NCI-H774 (cell line): ENCODE measurements around the gene RAB4A.
"Not testable (repeated sequence)": the region's sequence is repeated elsewhere in the genome, so short reads cannot be mapped to it uniquely, and the experiment has no call there.

Experiments
- DNase-seq: peaks from one replicate; lab custom pipeline; 2025; lab: John Stamatoyannopoulos, UW

Gene RAB4A

DNA sequence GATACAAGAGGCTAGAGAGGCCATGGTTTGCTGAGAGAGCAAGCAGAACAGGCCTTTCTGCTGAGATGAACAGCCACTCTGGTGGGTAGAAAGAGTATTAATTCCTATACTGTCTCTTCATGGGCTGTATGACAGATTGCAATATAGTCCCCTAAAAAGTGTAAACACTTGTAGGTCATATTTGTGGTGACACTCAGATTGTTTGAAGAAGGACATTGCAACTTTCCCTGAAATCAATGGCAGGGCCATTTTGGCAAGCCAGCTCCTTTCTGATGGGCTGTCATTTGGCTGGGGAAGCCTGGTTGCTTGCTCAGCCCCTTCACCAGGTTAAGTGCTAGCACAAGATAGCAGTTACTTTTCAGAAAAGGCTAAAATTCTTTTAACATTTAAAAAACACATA, 27.5 kb downstream of the RAB4A start:
- DNase-seq, result no peak

DNA sequence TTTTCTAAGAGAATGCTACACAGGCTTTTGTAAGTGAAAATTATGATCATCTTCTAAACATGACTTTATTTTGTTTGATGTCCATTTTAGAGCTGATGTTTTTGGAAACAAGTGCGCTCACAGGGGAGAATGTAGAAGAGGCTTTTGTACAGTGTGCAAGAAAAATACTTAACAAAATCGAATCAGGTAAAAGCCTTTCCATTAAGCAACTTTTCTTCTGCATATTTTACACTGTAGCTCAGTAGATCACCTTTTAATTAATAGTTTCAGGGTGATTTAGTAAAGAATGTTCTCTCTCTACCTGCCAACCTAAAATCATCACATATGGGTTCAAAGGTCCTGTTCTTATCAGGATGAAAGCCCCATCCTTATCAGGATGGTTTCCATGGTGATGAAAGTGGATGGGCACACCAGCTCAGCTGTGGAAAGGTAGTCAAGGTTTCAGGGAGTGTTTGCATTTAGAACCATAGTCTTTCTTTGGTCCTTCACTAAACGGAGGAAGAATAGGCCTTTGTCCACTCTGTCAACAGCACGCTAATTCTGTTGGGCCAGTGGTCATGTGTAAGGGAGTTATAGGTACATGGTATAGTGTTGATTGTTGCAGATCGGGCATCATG, 28.1 kb downstream of the RAB4A start:
- no peak for DNase-seq

DNA sequence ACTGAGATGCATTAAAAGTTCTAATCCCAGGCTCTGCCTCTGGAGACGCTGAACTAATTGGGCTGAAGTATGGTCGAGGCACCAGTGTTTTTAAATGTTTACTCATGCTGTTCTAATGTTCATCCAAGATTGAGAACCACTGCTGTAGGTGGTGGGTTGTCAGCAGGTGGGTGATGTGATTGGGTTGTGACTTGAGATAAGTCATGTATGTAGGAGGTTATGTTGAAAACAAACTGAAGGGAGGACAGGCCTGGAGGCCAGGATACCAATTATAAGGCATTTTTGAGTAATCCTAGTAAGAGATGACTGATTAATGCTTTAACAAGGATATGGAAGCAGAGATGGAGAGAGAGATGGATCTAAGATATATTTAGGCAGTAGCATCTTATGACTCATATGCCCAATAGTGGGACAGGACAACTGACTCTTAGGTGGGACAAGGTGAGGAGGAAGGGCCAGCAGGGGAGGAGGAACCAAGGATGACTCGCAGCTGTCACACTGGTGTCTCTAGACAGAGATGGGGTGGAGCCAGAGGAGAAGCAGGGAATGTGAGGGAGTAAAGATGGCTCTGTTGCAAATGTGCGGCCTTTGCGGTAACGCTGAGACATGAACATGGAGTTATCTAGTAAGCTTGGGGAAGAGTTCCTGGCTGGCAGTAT, 29.3 kb downstream of the RAB4A start:
- no peak for DNase-seq

DNA sequence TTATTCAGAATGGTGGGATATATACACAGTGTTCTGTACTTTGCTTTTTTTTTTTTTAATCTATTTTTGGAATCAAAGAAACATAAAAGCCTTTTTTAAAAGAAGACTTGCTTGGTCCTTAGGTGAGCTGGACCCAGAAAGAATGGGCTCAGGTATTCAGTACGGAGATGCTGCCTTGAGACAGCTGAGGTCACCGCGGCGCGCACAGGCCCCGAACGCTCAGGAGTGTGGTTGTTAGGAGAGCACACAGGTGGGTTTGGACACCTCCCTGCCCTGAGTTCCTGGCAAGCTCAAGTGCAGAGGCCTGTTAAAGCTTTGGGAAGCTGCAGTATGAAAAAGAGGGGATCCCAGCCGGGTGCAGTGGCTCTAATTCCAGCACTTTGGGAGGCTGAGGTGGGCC, 31.8 kb downstream of the RAB4A start:
- DNase-seq, result no peak

DNA sequence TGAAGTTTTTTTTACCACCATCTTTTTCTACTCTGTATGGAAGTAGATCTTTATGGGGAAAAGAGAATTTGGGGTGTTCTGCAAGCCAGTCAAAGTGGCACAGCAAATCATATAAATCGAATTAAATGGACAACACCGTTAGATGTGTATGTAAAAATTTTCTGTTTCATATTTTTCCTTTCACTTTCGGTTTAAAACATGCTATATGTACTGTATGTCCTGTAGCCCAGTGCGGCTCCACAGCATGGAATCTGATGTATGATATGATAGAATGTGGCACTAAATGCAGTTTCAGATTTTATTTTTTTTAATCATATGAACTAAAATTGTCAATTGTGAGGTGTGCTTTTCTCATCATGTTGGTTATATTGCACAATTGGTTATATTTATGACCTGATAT, 32.9 kb downstream of the RAB4A start:
- DNase-seq, result no peak

DNA sequence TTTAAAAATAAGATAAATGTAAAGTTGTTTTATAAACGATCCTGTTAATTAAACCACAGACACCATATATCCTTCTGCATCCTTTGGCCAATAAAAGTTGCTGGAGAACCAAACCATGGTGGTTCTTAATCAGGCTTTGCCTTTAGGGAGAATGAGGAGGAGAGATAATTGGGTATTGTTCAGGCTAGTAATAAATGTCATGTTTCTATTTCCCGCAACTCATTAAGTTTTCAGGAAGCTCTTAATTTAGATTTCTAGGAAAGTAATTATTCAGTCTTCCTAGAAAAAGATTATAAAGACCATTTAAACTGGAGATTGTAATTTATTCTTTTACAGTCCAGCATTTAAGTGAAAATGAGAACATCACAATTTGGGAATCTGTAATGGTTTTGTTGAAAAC, 34.5 kb downstream of the RAB4A start:
- no peak for DNase-seq

DNA sequence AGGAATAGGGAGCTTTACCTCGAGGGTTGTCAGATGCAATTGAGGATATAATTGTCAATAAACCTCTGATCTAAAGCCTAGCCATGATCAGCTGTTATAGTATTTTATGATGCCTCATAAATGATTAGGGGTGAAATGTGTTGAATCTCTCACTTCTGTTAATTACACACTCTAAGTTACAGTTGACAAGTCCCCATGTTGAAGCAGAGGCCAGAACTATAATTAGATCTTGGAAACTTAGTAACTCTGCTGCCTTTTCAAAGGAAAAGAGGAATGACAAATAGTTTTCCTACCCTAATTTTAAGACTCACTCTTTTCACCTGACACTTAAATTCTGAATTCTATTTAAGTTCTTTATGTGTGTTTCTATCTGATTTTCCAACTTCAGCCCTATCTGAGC, 38.2 kb downstream of the RAB4A start:
- DNase-seq, result no peak

DNA sequence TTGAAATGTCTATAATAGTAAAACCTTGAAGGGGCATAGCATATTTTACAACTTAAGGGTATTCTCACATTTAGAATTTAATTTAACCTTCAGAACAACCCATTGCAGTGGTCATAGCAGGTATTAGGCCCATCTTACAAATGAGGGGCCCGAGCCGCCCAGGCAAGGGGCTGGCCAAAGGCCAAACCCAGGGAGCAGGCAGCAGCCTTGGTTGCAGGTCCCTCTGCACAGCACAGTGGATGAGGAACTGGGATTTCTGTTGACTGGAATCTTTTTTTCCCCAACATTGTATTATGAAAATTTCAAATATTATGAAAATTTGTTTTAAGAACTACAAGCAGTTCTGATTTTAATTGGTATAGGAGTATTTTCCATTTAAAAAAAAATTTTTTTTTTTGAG, 38.8 kb downstream of the RAB4A start:
- DNase-seq, result no peak

DNA sequence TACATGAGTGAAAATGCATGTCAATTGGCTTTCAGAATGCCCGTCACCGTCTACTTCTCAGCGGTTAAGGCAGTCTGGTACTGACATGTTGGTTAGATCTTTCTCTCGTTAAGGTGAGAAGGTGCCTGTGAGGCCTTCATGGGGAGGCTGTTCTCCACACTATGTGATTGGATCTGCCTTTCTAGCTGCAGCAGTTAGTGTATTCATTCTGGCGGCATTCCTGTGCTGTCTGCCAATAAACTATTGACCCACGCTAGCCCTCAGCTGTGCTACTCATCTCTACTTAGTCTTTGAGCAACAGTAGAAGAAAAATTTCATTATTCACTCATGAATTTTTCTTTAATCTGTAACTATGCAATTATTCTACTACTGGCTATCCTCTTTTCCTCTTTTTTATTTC, 39.9 kb downstream of the RAB4A start:
- DNase-seq, result no peak

DNA sequence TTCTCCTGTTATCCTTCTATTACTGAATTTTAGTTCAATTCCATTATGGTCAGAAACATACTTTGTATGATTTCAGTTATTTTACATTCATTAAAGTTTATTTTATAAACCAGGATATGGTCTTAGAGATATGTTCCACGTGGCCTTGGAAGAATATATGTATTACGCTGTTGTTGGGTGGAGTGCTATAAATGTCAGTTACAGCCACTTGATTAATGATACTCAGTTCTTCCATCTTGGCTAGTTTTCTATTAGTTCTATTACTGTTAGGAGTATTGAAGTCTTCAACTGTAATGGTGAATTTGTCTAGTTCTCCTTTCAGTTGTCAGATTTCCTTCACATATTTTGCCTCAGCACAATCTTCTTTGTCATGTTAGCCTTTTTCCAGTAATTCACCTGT, 45.3 kb downstream of the RAB4A start:
- no peak for DNase-seq

DNA sequence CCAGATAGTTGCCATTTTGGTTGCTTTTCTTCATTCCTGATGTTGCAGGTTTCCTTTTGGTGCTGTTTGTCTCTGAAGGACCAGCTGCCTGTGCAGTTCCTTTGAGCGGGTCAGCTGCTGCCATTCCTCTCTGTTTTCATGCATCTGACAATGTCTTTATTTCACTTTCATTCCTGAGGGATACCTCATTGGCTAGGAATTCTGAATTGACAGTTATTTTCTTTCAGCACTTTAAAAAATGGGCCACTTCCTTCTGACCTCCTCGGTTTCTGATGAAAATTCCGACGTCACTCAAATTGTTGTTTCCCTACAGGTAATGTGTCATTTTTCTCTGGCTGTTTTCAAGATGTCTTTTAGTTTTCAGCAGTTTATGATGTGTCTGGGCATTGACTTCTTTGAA, 47.1 kb downstream of the RAB4A start:
- DNase-seq, result no peak

DNA sequence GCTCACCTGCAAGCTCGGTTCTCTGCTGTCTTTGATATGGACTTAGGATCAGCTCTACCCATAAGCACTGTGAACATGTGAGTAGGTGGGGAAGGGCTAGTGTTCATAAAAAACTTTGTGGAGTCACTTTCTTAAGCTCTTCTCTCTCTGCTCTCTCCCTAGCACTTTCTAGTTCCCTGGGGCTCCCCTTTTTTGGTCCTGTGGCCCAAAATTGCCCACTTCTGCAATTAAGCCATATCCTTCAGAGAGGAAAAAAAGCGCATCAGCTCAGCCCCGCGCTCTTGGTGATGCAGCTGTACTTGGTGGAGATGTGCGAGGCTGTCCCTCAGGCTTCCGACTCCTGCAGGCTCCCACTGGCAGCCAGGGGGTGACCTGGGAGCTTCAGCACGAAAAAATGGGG, 48.6 kb downstream of the RAB4A start:
- no peak for DNase-seq

DNA sequence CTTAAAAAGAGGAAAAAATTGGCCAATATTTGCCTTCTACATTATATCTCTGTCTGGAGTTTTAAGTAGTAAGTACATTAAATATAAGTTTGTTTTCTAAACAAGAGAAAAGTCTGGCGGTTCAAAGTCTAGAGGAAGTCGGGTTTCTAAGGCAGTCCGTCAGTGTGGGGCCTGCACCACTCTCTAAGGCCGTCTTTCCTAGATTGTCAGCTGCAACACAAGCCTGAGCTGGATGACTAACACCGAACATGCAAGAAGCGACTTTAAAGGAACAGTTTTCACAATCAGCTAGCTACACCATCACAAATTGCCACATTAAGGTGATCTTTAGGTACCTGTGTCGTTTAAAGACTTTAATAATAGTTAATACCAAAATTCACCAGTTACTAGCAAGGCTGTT, 52.3 kb downstream of the RAB4A start:
- DNase-seq, result no peak

DNA sequence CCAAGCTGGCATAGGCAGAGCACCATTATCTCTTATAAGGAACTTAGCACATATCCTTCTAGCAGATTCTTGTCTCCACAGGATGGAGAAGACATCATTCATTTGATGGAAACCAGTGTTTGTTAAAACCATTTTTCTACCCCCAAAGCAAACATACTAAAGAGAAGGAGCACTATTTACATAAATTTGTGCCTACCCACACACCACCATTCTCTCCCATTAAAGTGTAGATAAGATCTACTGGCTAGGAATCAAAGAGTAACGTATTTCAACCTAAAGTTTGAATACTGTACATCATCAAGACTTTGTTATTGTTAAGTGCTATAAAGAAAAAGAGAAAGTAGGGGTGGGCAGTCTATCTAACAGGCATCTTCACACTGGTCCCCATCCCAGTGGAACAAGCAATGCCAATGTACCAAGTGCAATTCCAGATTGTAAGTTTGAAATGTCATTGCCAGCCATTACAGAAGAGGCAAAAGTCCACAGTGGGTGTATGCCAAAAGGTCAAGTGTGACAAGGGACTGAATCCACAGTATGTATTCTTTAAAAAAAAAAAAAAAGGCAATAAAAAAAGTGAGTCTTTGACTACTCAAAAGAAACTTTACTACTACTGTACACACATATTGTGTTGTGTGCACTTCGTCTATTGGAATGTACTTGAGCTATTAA, 53.1 kb downstream of the RAB4A start:
- no peak for DNase-seq

DNA sequence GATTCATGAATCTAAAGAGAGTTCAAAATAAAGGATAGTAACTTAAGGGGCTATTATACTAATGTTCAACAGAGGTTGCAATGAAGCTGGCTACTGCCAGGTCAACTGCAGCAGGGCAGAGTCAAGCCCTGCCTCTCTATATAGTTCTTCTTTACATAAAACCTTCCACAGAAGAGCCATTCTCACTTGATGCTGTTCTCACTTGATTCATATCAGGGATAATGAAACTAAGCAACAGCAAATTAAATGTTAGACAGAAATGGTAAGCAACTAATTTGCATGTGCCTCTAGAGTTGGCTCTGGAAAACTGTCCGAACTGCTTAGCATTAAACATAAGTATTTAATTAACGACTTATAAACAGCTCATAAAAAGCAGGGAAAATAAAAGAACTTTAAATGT, 54.5 kb downstream of the RAB4A start:
- DNase-seq, result no peak

DNA sequence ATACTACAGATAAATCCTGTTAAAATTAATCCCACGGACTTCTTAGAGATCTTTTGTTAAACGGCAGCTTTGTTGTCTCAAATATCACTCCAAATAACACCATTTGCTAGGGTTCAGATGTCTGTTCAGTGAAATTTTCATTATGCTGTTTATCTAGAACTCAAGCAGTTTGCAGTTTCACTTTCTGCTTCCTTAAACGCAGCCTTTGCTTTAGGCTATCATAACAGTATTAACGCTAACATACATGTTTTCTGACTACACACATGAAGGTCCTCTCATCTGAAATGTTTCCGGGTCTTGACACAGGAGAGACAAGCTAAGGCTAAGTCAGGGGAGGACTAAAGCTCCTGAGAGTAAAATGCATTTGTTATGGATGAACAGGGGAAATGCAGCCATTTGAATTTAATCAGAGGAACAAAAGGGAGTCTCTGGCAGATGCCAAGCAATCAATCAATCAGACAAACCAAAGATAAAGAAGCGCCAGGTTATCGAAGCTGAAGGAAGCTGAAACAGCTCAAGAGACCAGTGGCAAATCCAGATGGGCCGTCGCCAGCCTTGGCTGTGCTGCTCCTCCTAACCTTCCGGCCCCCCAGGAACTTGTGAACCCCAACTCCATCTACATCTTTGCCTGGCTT, 55.1 kb downstream of the RAB4A start:
- no peak for DNase-seq

DNA sequence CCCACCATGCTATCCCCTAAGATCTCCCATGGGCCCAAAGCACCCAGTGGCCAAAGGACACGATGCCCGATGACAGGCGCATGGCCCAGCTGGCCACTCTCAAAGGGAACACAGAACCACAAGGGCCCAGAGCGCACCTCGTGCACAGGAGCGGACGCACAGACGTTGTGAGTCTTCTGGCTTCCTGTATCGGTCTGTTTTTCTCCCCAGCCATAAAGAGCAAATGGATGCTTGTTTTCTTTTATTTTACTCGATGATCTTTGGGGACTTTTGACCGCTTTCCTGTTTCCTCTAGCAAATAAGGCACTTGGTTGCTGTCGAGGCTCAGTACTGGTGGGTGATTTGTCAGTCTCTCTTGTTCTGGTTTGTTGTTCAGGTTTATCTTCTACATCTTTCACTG, 55.7 kb downstream of the RAB4A start:
- no peak for DNase-seq

DNA sequence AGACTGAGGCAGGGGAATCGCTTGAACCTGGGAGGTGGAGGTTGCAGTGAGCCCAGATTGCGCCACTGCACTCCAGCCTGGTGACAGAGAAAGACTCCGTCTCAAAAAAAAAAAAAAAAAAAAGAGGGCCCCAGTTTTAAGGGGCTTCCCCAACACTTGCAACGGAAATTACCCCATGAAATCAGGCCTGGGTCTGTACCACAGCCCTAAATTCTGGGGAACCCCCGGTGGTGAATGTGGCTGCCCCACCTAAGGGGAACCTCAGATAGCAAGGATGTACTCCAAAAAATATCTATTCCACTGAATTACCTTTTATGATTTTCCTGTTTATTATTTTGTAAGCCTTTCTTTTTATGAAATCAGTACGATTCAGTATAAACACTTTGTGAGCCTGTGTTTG, 56.9 kb downstream of the RAB4A start:
- DNase-seq, result not testable (repeated sequence)

DNA sequence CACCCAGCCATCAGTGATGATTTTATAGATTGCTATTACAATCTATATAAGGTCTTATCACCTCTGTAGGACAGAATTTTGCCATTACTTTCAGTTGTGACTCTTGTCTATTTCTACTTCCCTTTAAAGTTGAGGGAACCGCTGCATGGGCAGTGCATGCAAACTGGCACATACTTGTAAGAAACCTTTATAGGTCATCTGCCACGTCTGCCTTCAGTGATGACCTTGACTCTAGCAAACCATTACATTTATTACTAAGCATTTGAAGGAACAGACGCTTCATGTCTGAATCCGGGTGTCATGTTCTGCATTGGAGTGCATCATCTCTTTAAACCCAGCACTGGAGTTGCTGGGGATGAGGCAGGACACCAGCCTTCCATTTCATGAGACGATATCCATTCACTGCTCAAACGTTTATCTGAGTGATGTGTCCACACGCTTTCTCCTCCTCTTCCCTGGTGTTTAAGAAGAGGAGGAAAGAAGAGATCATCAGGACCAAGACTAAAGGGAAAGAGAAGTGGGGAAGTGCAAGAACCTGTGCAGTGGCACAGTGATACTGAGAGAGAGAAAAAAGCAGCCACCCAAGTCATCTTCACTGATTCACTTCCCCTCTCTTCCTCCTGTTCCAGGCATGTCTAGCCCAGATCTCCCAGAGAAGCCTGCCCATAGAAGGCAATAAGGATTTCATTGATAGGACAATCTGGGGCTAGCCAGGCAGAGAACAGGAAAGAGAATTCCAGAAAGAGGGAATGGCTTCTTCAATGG, 57.9 kb downstream of the RAB4A start:
- no peak for DNase-seq

DNA sequence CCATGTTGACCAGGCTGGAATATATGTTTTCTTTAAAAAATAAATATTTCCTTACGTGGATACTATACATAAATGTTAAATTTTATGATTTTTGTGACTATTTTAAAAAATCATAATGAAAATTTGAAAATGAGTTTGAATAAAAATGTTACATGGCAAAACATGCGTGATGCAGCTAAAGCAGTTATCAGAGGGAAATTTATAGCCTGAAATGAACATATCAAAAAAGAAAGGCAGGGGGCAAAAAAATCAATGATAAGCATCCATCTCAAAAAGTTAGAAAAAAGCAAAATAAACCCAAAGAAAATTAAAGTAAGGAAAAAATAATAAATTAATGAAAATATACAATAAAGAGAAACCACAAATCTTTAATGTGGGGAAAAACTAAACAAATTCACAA, 63.4 kb downstream of the RAB4A start:
- no peak for DNase-seq

DNA sequence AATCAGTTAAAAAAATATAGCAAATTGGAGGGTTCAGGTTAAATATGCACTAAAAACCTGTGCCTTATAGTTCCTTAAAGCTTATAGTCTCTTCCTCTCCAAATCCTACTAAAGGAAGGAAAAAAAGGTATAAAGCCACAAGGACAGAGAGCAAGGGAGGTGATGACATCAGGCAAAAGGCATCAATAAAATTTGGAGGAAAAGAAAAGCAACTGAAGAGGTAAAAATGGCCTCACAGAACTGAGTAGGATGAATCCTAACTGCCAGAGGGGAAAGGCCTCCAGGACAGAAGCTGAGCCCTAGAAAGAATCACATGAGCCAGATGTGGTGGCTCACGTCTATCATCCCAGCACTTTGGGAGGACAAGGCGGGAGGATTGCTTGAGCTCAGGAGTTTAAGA, 63.8 kb downstream of the RAB4A start:
- DNase-seq, result no peak

DNA sequence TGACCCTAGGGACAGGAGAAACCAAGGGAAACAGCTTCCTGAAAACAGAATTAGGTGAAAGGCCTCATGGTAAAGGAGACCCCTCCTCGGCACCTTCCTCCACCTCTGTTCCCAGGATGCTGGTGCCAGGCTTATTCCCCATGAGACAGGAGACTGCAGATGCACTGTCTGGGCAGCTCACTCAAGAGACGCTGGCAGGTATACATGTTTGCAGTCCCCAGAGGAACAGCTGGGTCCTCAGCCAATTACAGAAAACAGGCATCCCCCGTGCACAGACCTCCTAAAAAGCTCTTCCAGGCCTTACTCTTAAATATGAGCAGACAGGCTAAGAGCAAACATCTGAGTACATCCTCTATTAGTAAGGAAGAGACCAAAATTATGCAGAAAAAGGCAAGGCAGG, 65.4 kb downstream of the RAB4A start:
- DNase-seq, result no peak

DNA sequence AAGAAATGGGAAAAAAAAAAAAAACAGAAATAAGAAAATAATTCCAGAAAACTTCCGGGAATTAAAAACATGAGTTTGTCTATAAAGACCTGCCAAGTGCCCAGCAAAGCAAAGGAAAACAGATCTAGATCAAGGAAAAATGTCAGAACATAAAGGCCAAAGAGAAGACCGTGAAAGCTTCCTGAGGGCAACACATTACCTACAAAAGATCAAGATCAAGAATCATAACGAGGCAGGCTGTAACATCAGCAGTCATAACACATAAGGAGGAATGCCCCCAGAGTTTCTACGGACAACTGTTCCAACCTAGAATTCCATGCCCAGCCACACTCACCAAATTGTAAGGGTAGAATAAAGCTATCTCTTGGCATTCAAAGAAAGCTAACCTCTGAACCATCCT, 68.2 kb downstream of the RAB4A start:
- DNase-seq, result no peak
